ENCODE measurements around the gene NR4A3.
"Not testable (repeated sequence)": the region's sequence is repeated elsewhere in the genome, so short reads cannot be mapped to it uniquely, and the experiment has no call there.

Gene NR4A3

DNA sequence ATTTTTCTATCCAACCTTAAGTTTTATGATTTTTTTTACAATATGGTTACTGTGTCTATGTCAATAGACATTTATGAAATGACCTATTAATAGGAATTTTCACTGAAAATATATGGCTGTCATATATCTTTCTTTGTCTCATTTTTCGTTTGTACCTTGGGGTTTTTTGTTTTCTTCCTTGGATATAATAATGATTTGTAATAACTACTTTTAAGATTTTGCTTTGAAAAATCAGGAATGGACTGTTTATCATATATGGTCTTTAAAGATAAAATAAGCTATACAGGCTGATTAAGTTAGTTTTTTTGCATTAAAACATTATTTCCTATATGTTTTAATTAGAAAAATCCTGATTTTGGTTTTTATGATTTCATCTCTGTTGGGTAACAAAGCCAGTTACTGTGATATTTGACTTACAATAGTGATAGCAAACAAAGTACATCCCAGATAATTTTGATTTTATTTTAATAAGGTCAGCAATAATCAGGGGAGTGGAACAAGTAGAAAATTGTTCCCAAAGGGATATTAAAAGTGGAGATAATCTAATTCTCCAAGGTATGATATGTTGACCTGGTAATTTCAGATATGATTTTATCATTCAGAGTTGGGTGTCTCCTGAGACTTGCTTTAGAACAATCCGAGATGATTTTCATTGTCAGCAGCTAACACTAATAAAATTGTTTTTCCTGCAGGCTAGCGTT, 10.3 kb downstream of the NR4A3 start:
- no peak overlapping the region for H3K4me3 ChIP-seq (ENCODE audit: low read depth, low read length)

DNA sequence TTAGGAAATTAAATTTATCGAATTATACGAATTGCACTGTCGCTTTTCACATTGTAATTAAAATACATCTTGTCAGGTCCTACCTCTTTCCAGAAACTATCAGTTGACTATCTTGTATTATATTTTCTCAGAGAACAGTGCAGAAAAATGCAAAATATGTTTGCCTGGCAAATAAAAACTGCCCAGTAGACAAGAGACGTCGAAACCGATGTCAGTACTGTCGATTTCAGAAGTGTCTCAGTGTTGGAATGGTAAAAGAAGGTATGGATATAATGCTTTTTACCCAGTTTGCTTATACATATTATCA, 10.8 kb downstream of the NR4A3 start:
- H3K4me3 ChIP-seq (ENCODE audit: low read depth, low read length): no peak overlapping the region

DNA sequence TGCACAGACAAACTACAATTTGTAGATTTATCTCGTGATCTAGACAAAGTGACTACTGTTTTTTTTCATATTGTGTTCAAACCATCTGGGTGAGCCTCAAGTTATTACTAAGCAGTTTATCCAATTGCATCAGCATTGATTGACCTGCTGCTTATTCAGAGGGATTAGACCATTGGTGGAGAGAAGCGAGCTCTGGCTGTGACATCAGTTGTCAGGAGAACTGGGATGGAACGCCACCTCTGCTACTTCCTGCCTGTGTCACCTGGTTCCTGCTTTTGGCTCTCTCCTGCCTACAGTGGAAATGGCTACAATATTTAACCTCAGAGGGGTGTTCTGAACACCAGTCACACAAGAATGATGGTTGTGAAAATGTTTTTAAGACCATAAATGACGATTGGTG, 12.1 kb downstream of the NR4A3 start:
- no peak overlapping the region for H3K4me3 ChIP-seq (ENCODE audit: low read depth, low read length)

DNA sequence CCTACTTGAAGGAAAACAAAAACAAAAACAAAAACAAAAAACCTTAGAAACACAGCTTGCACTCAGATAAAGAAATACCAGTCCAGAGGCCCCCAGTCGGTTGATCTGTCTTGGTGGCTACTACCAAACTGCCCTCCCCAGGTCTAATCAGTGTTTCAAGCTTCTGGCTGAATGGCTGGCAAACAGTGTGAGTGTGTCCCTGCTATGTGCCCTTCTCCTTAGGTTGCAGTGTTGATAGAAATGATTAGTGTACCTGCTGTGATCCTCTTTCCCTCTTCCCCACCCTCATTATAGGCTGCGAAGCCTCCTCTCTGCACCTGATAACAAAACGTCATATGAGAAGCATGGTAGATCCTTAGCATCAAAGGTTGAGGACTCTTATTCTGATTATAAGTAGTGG, 12.8 kb downstream of the NR4A3 start:
- H3K4me3 ChIP-seq (ENCODE audit: low read depth, low read length): no peak overlapping the region

DNA sequence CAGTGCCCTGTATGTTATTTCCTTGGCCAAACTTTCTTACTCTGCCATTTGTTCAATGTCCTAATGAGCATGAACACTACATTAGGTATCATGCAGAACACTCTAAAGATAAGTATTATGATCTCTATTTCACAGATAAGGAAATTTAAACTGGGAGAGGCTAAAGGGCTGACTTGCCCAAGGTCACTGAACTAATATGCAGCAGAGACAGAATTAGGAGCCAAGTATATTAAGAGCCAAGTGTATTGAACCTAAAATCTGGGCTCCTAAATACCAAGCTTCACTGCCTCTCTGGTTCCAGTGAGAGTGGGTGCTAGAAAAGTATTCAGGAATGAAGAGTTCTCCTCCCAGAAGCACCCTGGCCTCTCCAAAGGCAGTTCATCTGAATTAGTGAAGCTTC, 13.5 kb downstream of the NR4A3 start:
- no peak overlapping the region for H3K4me3 ChIP-seq (ENCODE audit: low read depth, low read length)

DNA sequence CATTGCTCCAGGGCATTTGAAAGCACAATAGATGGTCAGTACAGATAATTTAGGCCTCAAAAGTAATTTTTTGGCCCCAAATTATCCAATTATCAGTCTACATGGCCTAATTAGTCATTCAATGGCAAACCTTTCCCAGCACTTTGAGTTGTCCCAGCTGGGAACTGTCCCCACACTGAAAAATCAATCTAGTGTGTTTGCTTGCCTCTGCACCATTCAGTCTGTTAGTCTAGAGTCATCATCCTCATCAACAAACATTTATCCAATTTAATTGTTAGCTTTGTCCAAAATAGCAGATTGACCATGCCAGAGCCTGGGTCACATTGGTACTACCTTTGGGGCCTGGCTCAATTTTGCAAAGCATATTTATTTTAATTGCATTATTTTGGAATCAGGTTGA, 13.9 kb downstream of the NR4A3 start:
- H3K4me3 ChIP-seq (ENCODE audit: low read depth, low read length): no peak overlapping the region

DNA sequence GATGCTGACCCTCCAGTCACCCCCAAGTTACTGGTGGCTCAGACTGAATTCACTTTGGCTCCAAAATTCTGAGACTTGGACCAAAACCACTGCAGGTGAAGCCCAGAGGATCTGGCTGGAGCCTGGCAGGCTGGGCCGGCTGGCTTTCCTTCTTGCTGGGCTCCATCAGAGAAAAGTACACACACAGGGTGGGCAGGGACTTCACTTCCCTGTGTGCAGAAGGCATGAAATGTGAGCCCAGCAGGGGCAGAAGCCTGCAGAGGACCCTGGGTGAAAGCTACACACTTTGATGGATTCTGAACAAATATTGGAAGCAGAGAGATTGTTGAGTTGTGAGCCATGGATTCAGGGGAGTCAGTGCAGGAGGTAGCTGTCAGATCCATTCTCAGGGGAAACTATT, 18.4 kb downstream of the NR4A3 start:
- H3K4me3 ChIP-seq (ENCODE audit: low read depth, low read length): no peak overlapping the region

DNA sequence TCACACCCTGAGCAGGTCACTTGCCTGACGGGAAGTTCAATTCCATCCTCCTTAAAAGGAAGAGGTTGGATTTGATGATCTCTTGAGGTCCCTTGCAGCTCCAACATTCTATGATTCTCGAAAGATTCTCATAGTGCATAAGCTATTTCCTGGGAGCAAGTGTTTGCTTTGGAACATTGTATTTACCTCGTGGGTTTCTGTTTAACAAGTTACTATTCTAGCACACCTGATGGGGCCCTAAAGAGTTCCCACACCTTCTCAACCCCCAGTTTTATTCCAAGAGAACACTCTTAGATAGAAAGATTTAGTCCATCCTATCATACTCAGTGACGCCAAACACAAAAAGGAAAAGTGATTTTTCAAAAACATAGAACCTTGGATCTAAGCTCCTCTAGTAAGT, 23.4 kb downstream of the NR4A3 start:
- no peak overlapping the region for H3K4me3 ChIP-seq (ENCODE audit: low read depth, low read length)

DNA sequence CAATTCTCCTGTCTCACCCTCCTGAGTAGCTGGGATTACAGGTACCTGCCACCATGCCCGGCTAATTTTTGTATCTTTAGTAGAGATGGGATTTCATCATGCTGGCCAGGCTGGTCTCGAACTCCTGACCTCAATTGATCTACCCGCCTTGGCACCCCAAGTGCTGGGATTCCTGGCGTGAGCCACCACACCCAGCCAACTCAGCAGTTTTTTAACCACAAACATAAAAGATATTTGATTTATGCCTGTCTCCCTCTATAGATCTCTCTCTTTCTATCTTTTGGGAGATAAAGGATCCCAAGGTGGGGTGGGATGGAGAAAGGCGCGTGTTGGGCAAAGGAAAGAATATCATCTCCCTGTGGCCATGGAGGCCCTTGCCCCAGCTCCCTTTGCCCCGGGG, 26.8 kb downstream of the NR4A3 start:
- H3K4me3 ChIP-seq (ENCODE audit: low read depth, low read length): no peak overlapping the region

DNA sequence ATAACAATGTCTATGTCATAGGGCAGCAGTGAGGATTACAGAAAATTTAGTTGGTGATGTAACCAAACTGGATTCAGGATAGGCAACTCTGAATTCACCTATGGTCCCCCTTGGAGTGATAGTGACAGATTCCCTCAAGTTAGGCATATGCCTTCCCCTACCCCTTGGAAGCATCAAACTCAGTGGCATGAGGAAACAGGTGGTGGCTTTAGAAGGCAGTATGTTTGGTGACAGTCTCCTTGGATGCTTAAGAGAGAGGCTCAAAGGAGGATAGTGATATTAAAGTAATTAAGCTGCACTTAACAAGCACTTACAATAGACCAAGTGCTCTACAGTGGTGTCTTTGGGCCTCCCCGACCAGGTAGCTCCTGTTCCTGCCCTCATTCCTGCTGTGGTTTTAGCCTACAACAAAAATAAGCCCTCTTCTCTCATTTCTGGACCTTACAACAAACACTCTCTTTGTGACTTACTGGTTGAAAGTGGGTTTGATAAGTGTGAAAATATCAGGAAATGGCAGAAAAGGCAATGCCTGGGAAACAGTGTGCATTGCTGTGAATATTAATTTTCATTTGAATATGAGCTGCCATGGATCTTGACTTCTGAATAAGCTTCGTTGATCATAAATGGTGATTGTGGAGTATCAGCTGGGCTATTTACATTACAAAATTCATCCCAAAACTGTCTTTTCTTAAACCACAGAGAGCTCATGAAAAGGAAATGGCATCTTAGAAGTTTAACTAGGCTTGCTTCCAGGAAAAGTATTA, 29.2 kb downstream of the NR4A3 start:
- H3K4me3 ChIP-seq (ENCODE audit: low read depth, low read length): no peak overlapping the region

DNA sequence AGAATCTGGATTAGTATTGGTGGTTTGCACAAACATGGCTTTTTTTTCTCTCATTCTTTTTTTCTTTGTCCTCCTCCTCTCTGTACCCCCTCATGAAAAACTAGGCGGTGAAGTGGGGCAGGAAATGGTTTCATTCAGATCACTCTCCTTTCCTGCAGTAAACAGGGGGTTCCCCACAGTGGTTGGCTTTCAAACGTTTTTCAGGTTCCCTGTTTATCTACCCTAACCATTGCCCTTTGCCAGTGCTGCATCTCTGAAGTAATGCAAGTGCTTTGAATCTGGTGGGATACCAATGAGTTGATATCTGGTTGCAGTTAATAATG, 29.8 kb downstream of the NR4A3 start:
- H3K4me3 ChIP-seq (ENCODE audit: low read depth, low read length): no peak overlapping the region

DNA sequence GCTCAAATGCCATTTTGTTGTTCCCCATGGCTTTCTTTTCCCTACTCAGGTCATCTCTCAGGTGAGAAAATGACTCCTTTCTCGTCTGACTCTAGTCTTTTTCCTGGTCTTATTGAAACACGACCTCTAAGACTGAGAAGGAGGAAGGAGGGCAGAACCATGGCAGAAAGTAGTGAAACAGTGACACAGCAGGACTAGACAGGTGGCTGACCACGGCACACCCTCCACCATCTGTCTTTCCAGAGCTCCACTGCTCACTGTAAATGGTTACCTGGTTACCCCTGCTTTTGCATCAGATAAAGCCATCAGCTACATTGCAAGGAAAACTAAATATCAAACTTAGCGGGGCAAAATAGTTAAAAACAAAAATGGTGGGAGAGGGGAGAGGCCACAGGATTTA, 30.9 kb downstream of the NR4A3 start:
- no peak overlapping the region for H3K4me3 ChIP-seq (ENCODE audit: low read depth, low read length)

DNA sequence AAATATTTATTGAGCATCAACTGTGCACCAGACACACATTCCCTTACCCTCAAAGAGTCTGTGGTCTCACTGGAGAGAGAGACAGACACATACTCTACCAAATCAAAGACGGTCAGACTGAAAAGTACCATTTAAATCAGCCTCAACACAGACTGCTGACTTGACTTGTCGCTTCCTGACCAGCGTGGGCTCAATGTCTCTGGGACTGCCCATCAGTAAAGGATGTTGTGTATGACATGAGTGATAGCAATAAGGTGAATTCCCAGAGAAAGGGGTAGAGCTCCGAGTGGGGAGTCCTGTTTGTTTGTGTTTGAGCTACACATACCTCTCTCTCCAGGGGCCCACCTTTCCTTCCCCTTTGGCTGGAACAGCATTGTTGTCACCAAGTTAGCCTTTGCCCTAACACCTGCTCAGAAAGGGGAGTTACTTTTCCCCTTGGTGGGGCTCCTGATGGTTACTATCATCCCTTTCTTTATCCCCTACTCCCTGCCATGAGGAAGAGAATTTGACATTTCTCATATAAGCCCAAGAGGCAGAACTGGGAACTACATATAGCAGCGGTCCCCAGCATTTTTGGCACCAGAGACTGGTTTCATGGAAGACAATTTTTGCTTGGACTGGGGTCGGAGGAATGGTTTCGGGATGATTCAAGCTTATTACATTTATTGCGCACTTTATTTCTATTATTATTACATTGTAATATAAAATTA, 33.9 kb downstream of the NR4A3 start:
- no peak overlapping the region for H3K4me3 ChIP-seq (ENCODE audit: low read depth, low read length)

DNA sequence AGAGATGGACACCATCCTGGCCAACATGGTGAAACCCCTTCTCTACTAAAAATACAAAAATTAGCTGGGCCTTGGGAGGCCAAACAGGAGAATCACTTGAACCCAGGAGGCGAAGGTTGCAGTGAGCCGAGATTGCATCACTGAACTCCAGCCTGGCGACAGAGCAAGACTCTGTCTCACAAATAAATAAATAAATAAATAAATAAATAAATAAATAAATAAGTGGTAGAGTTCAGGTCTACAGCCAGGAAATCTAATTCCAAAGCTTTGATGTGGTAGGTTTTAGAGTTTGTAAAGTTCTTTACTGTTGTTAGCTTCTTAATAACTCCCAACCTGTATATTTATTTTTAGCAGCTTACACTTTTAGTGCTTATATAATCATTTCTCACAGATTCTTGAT, 35.9 kb downstream of the NR4A3 start:
- not testable (repeated sequence) for H3K4me3 ChIP-seq (ENCODE audit: low read depth, low read length)

DNA sequence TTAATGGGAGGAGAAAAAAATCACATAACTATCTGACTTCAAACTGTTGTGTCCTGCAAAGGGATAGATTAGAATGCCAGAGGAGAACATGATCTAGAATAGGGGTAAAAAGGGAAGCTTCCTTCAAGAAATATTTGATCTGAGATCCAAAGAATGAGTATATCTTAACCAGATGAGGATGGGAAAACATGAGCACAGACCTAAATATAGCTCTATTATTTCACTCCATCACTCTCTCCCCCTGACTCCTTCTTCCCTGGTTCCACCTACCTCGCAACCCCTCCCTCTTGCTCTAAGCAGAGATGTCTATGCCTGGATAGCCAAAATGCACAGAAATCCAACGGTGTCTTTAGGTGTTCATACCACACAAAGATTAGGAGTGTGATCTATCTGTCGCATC, 36.4 kb downstream of the NR4A3 start:
- H3K4me3 ChIP-seq (ENCODE audit: low read depth, low read length): no peak overlapping the region

DNA sequence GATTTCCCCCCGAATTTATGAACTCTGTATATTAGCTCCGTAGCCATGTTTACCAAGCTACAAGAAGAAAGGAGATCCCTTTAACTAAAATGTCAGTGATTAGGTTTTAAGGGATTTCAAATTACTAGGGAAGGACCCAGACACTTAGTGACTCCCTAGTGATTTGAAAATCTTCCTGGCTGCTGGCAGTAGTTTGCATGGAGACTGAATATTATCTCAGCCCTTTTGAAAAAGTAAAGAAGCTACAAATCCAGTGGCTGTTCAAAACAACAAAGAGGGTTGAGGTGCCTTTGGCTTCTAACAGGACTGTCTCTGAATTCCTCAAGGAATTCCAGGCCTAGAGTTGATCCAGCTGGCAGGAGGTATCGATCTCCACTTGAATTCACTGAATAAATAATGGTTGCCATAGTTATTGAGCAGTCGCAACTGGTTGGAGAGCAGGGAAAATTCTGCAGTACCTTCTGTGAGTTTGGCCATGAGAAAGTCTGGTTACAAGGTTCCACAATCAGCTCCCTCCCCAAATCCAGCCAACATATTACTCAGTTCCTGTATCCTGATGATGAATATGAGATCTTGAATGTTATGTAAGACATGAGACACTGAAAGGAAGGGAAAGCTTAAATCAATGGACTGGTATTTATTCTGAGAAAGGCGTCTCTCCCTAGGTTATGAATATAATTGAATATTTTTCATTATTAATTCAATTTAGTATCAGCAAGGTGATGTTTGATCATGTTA, 37.7 kb downstream of the NR4A3 start:
- H3K4me3 ChIP-seq (ENCODE audit: low read depth, low read length): no peak overlapping the region

DNA sequence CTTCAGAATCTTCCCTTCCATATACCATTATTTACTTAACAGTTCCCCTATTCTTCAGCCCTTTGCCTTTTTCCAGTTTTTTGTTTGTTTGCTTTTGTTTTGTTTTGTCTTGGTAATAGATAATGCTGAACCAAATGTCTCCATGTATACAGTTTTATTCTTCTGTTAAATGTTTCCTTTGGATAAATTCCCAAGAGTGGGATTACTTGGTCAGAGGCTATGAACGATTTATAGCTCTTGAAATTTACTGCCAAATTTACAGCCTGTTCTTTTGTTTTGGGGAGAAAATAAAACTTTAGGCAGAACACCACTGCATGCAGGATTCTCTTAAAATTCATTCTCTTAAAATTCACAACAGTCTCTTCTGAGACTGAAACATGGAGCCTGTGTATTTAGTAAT, 38.6 kb downstream of the NR4A3 start:
- no peak overlapping the region for H3K4me3 ChIP-seq (ENCODE audit: low read depth, low read length)

DNA sequence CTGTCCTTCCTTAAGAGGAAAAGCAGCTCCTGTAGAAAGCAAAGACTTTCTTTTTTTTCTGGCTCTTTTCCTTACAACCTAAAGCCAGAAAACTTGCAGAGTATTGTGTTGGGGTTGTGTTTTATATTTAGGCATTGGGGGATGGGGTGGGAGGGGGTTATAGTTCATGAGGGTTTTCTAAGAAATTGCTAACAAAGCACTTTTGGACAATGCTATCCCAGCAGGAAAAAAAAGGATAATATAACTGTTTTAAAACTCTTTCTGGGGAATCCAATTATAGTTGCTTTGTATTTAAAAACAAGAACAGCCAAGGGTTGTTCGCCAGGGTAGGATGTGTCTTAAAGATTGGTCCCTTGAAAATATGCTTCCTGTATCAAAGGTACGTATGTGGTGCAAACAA, 42.3 kb downstream of the NR4A3 start:
- no peak overlapping the region for H3K4me3 ChIP-seq (ENCODE audit: low read depth, low read length)

DNA sequence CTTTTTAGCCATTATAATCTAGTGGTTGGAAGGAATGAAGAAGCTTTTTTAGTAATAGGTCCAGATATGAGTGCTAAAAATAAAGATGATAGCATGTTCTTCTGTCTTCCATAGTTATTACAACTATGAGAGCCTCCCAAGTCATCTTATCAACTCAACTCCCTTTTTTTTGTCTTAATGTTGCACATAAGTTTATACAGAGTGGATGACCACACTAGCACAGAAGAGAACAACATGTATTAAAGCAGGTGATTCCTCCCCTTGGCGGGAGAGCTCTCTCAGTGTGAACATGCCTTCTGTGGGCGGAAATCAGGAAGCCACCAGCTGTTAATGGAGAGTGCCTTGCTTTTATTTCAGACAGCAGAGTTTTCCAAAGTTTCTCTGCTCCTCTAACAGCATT, 44.7 kb downstream of the NR4A3 start:
- H3K4me3 ChIP-seq (ENCODE audit: low read depth, low read length): no peak overlapping the region

DNA sequence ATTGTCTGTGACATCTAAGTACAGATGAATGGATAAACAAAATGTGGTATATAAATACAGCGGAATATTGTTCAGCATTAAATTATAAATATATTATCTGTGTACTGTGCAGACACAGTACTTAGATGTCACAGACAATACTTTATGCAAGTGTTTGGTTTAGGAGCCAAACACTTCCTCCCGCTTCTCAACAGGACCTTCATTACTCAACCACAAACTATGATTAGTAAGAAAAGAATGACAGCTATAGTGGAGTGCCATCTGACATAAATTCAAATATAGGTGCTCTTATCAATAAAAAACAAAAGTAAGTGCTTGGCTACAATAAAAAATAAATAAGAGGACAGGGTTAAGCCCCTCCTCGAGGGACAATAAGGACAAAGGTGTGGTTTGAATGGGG, 45.9 kb downstream of the NR4A3 start:
- H3K4me3 ChIP-seq (ENCODE audit: low read depth, low read length): no peak overlapping the region

DNA sequence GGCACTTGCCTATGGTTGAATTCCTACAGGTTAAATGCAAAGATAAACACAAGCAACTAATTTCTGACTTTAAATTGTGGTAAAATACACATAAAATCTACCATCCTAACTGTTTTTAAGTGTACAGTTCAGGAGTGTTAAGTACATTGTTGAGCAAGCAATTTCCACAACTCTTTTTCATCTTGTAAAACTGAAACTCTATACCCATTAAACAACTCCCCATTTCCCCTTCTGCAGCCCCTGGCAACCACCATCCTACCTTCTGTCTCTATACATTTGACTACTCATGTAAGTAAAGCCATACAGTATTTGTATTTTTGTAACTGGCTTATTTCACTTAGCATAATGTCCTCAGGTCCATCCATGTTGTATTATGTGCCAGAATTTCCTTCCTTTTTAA, 46.3 kb downstream of the NR4A3 start:
- H3K4me3 ChIP-seq (ENCODE audit: low read depth, low read length): no peak overlapping the region

DNA sequence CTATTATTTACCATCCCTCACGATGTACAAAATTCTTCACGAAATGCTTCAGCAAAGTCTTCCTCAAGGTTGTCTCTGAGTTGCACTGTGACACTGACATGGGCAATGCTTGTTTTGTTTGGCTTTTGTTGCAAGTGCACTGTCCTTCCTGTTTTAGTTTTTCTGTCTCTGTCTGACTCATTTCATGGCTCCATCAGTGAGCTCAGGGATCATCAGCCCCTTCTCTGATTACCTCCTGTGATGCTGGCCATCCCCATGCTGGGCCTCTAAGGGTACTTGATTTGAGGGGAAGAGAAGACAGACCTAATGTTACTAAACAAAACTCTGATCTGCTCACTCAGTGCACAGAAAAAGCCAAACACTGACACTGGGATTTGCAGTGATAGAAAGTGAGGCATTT, 47.2 kb downstream of the NR4A3 start:
- H3K4me3 ChIP-seq (ENCODE audit: low read depth, low read length): no peak overlapping the region

Measured in iPS-11a (cell line).